Measurements from ENCODE around the gene ERCC2. TPM values are rescaled to one million over a fixed set of nuclear protein-coding genes. Genes with fewer than 3 reads are reported as not detected.

The ERCC2 gene
- total RNA-seq, 1 donor from 2014 or later: 67.3 TPM

DNA sequence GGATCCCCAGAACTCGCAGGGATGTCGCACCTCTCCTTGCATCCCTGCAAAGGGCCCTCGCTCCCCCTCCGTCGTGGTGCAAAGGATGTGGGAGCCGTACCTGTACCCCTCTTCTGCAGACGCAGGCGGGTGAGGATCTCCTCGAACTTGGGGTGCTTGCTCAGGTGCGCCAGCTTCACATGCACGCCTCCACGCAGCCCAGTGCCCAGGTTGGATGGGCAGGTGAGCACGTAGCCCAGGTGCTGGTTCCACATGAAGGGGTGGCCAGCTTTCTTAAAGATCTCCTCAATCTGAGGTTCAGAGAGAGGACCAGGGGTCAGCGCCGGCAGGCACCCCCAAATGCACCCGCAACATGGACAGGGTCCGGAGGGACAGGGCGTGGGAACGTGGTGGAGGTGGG lies 63.0 kb downstream of the ERCC2 start:
- no peak for DNase-seq (ENCODE audit: low read depth, low spot score)
- Mint-ChIP-seq H3K27ac (ENCODE audit: unreplicated experiment) (no peak overlapping the region), H3K27me3 (ENCODE audit: low read depth) (peaks cover 13% of the 10 kb centered on the region), H3K9me3 (no peaks in the 10 kb centered on the region), H3K4me3 (no peak overlapping the region), H3K4me1 (no peaks in the 10 kb centered on the region), H3K36me3 (ENCODE audit: low read depth) (no peaks in the 10 kb centered on the region)
- no peak for TF ChIP-seq CTCF (conservative IDR thresholded peaks at IDR 0.05)

- TF ChIP-seq CTCF (conservative IDR thresholded peaks at IDR 0.05): no peak
- no peak overlapping the region for H3K27ac Mint-ChIP-seq (ENCODE audit: unreplicated experiment)
- H3K27me3 Mint-ChIP-seq (ENCODE audit: low read depth): peaks cover 13% of the 10 kb centered on the region
- no peak overlapping the region for H3K4me3 Mint-ChIP-seq
- H3K4me1 Mint-ChIP-seq: no peaks in the 10 kb centered on the region
- no peaks in the 10 kb centered on the region for H3K9me3 Mint-ChIP-seq
- no peak for DNase-seq (ENCODE audit: low read depth, low spot score)
- H3K36me3 Mint-ChIP-seq (ENCODE audit: low read depth): no peaks in the 10 kb centered on the region
These were observed 63.8 kb downstream of the ERCC2 start for GRCh38 chr19:45306518-45307027.

GRCh38 chr19:45306040-45306439 lies 64.3 kb downstream of the ERCC2 start:
- Mint-ChIP-seq H3K36me3 (ENCODE audit: low read depth) (no peaks in the 10 kb centered on the region), H3K27ac (ENCODE audit: unreplicated experiment) (no peak overlapping the region), H3K4me1 (no peaks in the 10 kb centered on the region), H3K4me3 (no peak overlapping the region), H3K27me3 (ENCODE audit: low read depth) (peaks cover 13% of the 10 kb centered on the region), H3K9me3 (no peaks in the 10 kb centered on the region)
- no peak for DNase-seq (ENCODE audit: low read depth, low spot score)
- TF ChIP-seq CTCF (conservative IDR thresholded peaks at IDR 0.05): no peak

- Mint-ChIP-seq H3K36me3 (ENCODE audit: low read depth) (peaks cover 5% of the 10 kb centered on the region), H3K4me3 (no peak overlapping the region), H3K27me3 (ENCODE audit: low read depth) (peaks cover 13% of the 10 kb centered on the region), H3K4me1 (no peaks in the 10 kb centered on the region), H3K9me3 (no peaks in the 10 kb centered on the region), H3K27ac (ENCODE audit: unreplicated experiment) (no peak overlapping the region)
- TF ChIP-seq CTCF (conservative IDR thresholded peaks at IDR 0.05): no peak
- DNase-seq (ENCODE audit: low read depth, low spot score): no peak
These were observed 65.0 kb downstream of the ERCC2 start for GRCh38 chr19:45305421-45305820.

GRCh38 chr19:45305007-45305406 lies 65.4 kb downstream of the ERCC2 start:
- H3K36me3 Mint-ChIP-seq (ENCODE audit: low read depth): peaks cover 8% of the 10 kb centered on the region
- H3K4me1 Mint-ChIP-seq: no peaks in the 10 kb centered on the region
- peaks cover 13% of the 10 kb centered on the region for H3K27me3 Mint-ChIP-seq (ENCODE audit: low read depth)
- H3K9me3 Mint-ChIP-seq: no peaks in the 10 kb centered on the region
- DNase-seq (ENCODE audit: low read depth, low spot score): no peak
- H3K4me3 Mint-ChIP-seq: no peak overlapping the region
- H3K27ac Mint-ChIP-seq (ENCODE audit: unreplicated experiment): no peak overlapping the region
- TF ChIP-seq CTCF (conservative IDR thresholded peaks at IDR 0.05): no peak
